Thyroid gland (tissue), 4 donors: ENCODE results near the gene DRD1.
A peak's percentile ranks its signal among the peaks of the same experiment; 100 is the strongest.

ENCODE experiments used
- CTCF ChIP-seq, 6 experiments: fragments of 200-600 bp in 3 of 6; fragments of 450-650 bp in 3 of 6; sonication (generic) in 3 of 6; IDR thresholded peaks; one replicate each; pipeline ENCODE4 v1.5.1; 2016 to 2019; ENCODE audit warnings: antibody characterized with exemption in 6 of 6, mild to moderate bottlenecking in 2 of 6, inconsistent platforms in 1 of 6, moderate library complexity in 1 of 6
- POLR2A ChIP-seq, 2 donors: fragments of 450-650 bp; IDR thresholded peaks; one replicate each; pipeline ENCODE4 v1.6.1; 2017; ENCODE audit warnings: antibody characterized with exemption in 2 of 2, mild to moderate bottlenecking in 2 of 2, moderate library complexity in 1 of 2

DNA sequence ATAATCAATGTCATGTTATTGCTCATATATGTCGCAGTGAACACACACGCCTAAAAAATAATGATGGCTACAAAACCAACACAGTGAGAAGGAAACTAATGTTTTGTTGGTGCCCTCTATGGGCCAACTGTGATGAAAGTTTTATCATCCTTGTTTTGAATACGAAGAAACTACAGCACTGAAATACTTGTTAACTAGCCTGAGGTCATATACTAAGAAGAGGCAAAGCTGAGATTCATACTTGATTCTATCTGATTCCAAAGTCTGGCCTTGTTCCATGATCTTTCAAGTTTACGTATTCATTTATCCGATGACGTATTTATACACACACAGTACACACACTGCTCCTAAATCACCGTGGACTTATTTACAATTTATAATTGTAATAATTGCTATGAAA lies 16.1 kb upstream of the DRD1 start:
- peak in 3 of 6 experiments; percentile 9 to 35 (median 13) for TF ChIP-seq CTCF (IDR thresholded peaks at IDR 0.05)
- TF ChIP-seq POLR2A (IDR thresholded peaks at IDR 0.05): no peak
